Glomerular endothelial cell (primary cell): ENCODE data around the gene ANKMY1. TPM values are rescaled to one million over a fixed set of nuclear protein-coding genes. Genes with fewer than 3 reads are reported as not detected.
A peak's percentile ranks its signal among the peaks of the same experiment; 100 is the strongest.

Source experiments
- DNase-seq: peaks from one replicate; pipeline ENCODE4 v3.0.0-alpha.2; 2011; ENCODE audit warnings: low read depth, low spot score; ENCODE audit errors: extremely low read depth
- total RNA-seq: library from RNA; depleted of rRNA; stranded (reverse); fragments of >200 nt; gene quantifications from 2 replicates; pipeline ENCODE4 v1.2.3, GENCODE V29; 2015

Gene ANKMY1
- 7.1 and 8.3 TPM in 2 replicates for total RNA-seq

GRCh38 chr2:240557808-240558207 lies at the start of gene ANKMY1:
TSS of gene ANKMY1 (minus strand) at chr2:240557988. CDS start at chr2:240557335, 653 bp downstream.
- DNase-seq, result no peak

GRCh38 chr2:240605867-240606743 lies 48.3 kb upstream of the ANKMY1 start:
- no peak for DNase-seq

DNA sequence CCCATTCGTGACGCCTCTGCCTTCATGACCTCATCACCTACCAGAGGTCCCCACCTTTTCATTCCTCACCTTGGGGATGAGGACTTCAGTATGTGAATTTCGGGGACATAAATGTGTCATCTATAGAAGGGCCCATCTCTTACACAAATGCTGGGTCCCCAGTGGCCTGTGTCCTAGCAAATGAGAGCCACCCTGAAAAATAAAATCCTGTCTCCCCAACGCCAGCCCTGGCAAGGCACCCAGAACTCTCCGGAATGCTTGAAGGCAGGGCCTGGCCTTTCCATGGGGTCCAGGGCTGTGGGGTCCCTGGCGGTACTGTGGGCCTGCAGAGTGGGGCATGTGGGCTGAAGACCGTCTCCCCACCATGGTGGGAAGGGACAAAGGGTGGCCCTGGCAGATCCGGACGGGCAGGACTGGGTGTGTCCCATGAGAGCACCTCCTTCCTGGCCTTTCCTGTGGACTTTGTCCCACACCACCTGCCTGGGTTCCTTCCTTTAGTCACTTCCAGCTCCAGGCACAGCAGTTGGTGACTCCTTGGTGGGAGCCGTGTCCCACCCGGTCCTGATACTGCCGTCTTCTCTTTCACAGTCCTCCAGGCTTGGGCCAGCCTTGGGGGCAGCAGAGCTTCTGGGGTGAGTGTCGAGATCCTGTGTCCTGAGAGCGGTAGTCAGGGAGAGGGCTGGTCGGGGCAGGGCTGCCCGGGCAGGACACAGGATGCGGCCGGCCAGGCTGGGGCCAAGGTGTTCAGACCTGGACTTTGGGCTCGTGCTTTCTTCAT lies 47.3 kb upstream of the ANKMY1 start:
- DNase-seq, result no peak

DNA sequence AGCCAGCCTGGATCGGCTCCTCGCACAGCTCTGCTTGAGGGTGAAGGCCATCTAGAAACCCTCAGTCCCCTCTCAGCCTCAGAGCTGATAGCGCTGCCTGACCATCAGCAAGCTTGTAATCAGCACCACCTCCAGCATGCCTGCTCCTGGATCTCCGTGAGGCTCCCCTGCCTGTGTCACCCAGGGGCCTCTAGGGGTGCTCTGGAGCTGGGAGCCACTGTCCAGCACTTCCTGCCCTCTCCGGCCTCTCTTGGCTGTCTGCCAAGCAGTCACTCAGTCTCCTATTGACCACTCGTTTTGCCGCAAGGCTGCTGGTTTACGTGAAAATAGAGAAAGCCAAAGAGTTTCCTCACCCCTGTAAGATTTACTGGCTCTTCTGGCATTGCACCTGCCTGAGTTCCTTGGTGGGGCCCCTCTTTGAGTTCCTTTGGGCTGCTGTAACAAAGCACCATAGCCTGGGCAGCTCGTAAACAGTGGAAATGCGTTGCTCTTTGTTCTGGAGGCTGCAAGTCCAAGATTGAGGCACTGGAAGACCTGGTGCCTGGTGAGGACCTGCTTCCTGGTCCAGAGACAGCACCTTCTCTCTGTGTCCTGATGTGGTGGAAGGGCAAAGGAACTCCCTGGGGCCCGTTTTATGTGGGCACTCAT lies 46.6 kb upstream of the ANKMY1 start:
- DNase-seq, result peak; percentile 48

DNA sequence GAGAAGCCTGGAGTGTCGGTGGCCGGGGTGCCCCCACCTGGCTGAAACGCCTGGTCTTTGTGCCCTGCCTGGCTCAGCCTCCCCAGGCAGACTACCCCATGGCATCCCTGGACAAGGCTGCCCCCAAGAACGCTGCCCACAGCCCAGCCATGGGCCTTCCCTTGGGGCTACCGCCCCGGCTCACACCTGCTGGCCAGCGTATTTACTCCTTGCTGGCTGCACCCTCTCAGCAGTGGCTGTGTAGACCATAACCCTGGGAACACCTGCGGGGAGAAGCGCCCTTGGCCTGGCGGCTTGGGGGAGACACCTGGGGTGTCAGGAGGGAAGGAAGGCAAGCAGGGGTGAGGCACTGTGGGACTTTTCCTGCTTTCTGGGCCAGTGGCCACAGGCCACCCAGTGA lies 46.1 kb upstream of the ANKMY1 start:
- no peak for DNase-seq

DNA sequence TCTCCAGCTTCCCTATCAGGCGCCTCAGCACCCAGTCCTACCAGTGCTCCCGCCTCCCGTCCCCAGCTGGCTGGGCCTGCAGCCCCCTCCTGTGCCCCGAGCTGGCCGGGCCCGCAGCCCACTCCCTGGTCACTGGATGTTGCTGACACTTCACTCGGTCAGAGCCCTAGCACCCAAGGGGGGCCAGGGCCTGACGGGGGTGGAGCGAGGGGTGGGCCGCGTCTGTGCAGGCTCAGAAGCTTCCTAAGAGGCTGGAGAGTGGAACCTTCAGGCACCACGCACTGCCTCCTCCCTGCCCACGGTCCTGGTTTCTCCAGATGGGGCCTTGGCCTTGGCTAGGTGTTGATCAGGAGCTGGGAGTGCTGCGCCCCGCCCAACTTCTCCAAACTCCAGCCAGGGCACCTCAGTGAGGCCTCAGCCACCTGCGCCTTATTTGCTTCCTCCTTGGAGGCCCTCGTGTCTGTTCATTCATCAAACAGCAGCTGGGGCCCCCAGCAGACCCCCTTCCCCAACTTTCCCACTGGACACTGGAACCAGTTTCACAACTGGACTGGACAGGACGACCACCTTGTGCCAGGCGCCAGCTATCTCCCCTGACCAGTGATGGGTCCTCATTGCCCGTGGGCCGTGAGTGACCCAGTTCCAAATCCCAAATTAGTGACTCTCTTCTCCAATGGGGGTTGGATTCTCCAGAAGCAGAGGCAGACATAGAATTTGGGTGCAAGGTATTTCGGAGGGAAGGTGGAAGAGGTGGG lies 45.5 kb upstream of the ANKMY1 start:
- DNase-seq, result no peak

- no peak for DNase-seq
Observed at GRCh38 chr2:240602266-240603050, 44.7 kb upstream of the ANKMY1 start.

DNA sequence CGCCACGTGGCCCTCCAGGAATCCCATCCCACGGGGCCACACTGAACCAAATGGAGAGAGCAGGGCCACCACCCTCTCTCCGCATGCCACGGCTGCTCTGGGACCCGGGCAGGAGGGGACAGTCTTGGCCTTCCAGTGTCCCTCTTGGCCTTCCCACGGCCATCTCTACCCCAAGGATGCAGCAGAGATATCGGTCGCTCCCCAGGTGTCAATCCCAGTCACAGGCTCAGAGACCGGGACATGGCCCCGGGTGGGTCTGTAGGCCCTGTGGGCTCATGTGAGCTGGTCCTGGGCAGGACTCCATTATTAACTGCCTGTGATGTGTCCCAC lies 44.0 kb upstream of the ANKMY1 start:
- DNase-seq, result no peak

GRCh38 chr2:240601061-240601830 lies 43.5 kb upstream of the ANKMY1 start:
- no peak for DNase-seq

GRCh38 chr2:240600451-240600961 lies 42.7 kb upstream of the ANKMY1 start:
- no peak for DNase-seq

- DNase-seq, result no peak
Observed at GRCh38 chr2:240599141-240599583, 41.4 kb upstream of the ANKMY1 start.

GRCh38 chr2:240598311-240598911 lies 40.6 kb upstream of the ANKMY1 start:
- no peak for DNase-seq

- DNase-seq, result no peak
Observed at GRCh38 chr2:240597419-240598181, 39.8 kb upstream of the ANKMY1 start.

- no peak for DNase-seq
Observed at GRCh38 chr2:240597054-240597418, 39.2 kb upstream of the ANKMY1 start.

- DNase-seq, result no peak
Observed at GRCh38 chr2:240596491-240596931, 38.7 kb upstream of the ANKMY1 start.

DNA sequence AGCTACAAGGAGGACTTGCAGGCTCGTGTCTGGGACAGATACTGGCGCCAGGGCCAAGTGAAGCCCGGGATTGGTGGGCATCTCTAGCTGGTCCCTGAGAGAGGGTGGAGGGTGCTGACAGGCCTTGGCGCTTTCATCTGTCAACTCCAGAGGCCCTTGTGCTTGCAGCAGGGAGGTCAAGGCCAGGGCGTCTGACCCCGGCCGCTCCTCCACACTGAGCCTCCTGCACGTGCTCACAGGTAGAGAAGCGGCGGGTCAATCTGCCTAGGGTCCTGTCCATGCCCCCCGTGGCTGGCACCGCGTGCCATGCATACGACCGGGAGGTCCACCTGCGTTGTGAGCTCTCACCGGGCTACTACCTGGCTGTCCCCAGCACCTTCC lies 38.3 kb upstream of the ANKMY1 start:
- no peak for DNase-seq

- DNase-seq, result no peak
Observed at GRCh38 chr2:240595381-240596079, 37.7 kb upstream of the ANKMY1 start.
